Sigmoid colon (tissue), 7 donors: ENCODE measurements around the gene NRXN3. TPM values are rescaled to one million over a fixed set of nuclear protein-coding genes. Genes with fewer than 3 reads are reported as not detected.

Experiments
- DNase-seq: peaks from one replicate; pipeline ENCODE4 v3.0.0-alpha.2; 2019
- H3K27ac ChIP-seq, 4 donors: fragments of 200-600 bp; sonication (generic); one replicate each; pipeline ENCODE4 v1.5.1; 2016 to 2019; ENCODE audit warnings: mild to moderate bottlenecking in 1 of 4
- H3K27me3 ChIP-seq, 3 donors: fragments of 200-600 bp; sonication (generic); one replicate each; pipeline ENCODE4 v1.5.1; 2019; ENCODE audit warnings: mild to moderate bottlenecking in 1 of 3
- H3K36me3 ChIP-seq, 4 donors: fragments of 200-600 bp; sonication (generic); one replicate each; pipeline ENCODE4 v1.5.1; 2016 to 2019
- H3K4me1 ChIP-seq, 4 donors: fragments of 200-600 bp; sonication (generic); one replicate each; pipeline ENCODE4 v1.5.1; 2017 to 2019
- H3K4me3 ChIP-seq, 4 donors: fragments of 200-600 bp; sonication (generic); one replicate each; pipeline ENCODE4 v1.5.1; 2017 to 2019; ENCODE audit warnings: mild to moderate bottlenecking in 2 of 4, moderate library complexity in 1 of 4
- H3K9me3 ChIP-seq, 4 donors: fragments of 200-600 bp in 3 of 4; sonication (generic) in 3 of 4; one replicate each; pipeline versions ENCODE4 v1.5.1 to v1.6.1; 2013 to 2019
- CTCF ChIP-seq, 4 experiments: fragments of 450-650 bp in 3 of 4; fragments of 200-600 bp in 1 of 4; IDR thresholded peaks; one replicate each; pipeline ENCODE4 v1.5.1; 2016 to 2019; ENCODE audit warnings: antibody characterized with exemption in 4 of 4, mild to moderate bottlenecking in 3 of 4, moderate library complexity in 2 of 4
- EP300 ChIP-seq, 4 donors: sonication (generic); formaldehyde crosslinking; IDR thresholded peaks; one replicate each; pipeline ENCODE4 v1.6.1; 2017; ENCODE audit warnings: antibody characterized with exemption in 4 of 4
- POLR2A ChIP-seq, 2 donors: fragments of 450-650 bp; IDR thresholded peaks; one replicate each; pipeline ENCODE4 v1.6.1; 2016; ENCODE audit warnings: antibody characterized with exemption in 2 of 2, mild to moderate bottlenecking in 2 of 2, moderate library complexity in 2 of 2
- POLR2AphosphoS5 ChIP-seq, 4 donors: sonication (generic); formaldehyde crosslinking; IDR thresholded peaks; one replicate each; pipeline ENCODE4 v1.6.1; 2017; ENCODE audit warnings: antibody characterized with exemption in 4 of 4
- WGBS, 2 donors: extraction: QIAGEN DNeasy Blood & Tissue Kit; methylation state at CpG; one replicate each; pipeline ENCODE4 v1.1.7; 2013; 5-methylcytosine and 5-hydroxymethylcytosine counted together
- intact Hi-C: fragments of 100-400 bp; cut with DNase I; formaldehyde crosslinking; loops from one replicate; pipeline ENCODE4 v1.15.1; 2023
- polyA plus RNA-seq, 3 donors: library from polyadenylated mRNA; stranded (reverse); fragments of 200-250 nt; gene quantifications; one replicate each; pipeline ENCODE4 v1.2.3, GENCODE V29; 2013
- total RNA-seq, 4 donors: library from RNA; depleted of rRNA; stranded (reverse); fragments of >200 nt; gene quantifications; one replicate each; pipeline ENCODE4 v1.1.0, GENCODE V29; 2016
- donor health status: healthy with polysubstance abuse.
- donor health status: Bipolar disorder and iron deficiency.
- donor health status: healthy.

Gene NRXN3
- total and polyA plus RNA-seq, 7 donors, result 0.23 to 46.3 (median 23.2) TPM

DNA sequence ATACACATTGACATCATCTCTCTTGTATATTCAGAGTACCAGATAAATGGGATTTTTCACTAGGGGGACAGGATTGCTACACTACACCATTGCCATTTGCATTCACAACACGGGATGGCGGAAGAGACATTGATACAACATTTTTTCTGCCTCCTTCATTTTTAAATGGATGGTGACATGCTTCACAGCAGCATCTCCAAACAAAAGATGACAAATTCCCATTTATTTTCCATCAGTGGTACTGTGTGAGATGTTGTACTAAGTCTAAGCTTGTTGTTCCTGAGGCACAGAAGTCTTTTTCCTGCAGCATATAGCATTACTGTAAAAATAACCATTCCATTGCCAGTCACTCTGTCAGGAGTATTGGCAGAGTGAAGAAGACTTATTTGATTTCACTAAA, 912.7 kb downstream of the NRXN3 start:
- intact Hi-C loops, result no loop called here
- Histone ChIP-seq H3K4me1 (peaks cover 0 to 7% (median 1%) of the 10 kb centered on the region in 4 donors), H3K27me3 (no peaks in the 10 kb centered on the region), H3K36me3 (no peaks in the 10 kb centered on the region), H3K27ac (no peak overlapping the region), H3K9me3 (no peaks in the 10 kb centered on the region), H3K4me3 (no peak overlapping the region)
- WGBS, 2 donors, result 83 to 89% methylated on average over 2 of the region's 2 CpGs
- DNase-seq, result no peak
- no peak for TF ChIP-seq POLR2A (IDR thresholded peaks at IDR 0.05)
- TF ChIP-seq CTCF (IDR thresholded peaks at IDR 0.05), result no peak
- no peak for TF ChIP-seq POLR2AphosphoS5 (IDR thresholded peaks at IDR 0.05)
- TF ChIP-seq EP300 (IDR thresholded peaks at IDR 0.05), result no peak

DNA sequence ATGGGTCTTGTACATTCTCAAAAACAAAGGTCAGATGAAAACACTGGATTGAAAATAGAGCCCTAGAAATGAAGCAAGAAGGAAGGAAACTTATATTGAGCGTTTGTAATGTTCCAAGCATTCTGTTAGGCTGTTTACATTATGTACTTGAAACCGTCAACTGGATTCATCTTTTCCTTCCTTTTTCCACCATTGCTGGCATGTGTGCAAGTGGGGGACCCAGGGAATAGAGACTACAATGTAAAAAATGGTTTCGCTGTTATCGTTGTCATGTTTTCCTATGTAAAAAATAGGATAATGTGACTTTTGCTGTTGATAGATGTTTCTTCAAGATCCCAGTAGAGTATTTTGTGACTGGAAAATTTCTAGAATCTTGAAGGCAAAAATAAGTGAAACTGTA, 913.2 kb downstream of the NRXN3 start:
- no peak for TF ChIP-seq POLR2AphosphoS5 (IDR thresholded peaks at IDR 0.05)
- no peak for TF ChIP-seq CTCF (IDR thresholded peaks at IDR 0.05)
- no peak for TF ChIP-seq EP300 (IDR thresholded peaks at IDR 0.05)
- TF ChIP-seq POLR2A (IDR thresholded peaks at IDR 0.05), result no peak
- 50 to 69% methylated on average over 4 of the region's 4 CpGs for WGBS, 2 donors
- no peak for DNase-seq
- intact Hi-C loops, result no loop called here
- Histone ChIP-seq H3K4me1 (peaks cover 0 to 7% (median 2%) of the 10 kb centered on the region in 4 donors), H3K27me3 (no peaks in the 10 kb centered on the region), H3K36me3 (no peaks in the 10 kb centered on the region), H3K4me3 (no peak overlapping the region), H3K27ac (no peak overlapping the region), H3K9me3 (no peaks in the 10 kb centered on the region)

- no peak overlapping the region for H3K27ac ChIP-seq
- TF ChIP-seq CTCF (IDR thresholded peaks at IDR 0.05), result no peak
- no peak for TF ChIP-seq POLR2A (IDR thresholded peaks at IDR 0.05)
- no peak for TF ChIP-seq POLR2AphosphoS5 (IDR thresholded peaks at IDR 0.05)
- no peak for TF ChIP-seq EP300 (IDR thresholded peaks at IDR 0.05)
- intact Hi-C loops, result no loop called here
- no peaks in the 10 kb centered on the region for H3K9me3 ChIP-seq
- peaks cover 0 to 20% (median 12%) of the 10 kb centered on the region in 4 donors for H3K4me1 ChIP-seq
- no peak overlapping the region for H3K4me3 ChIP-seq
- WGBS, 2 donors, result 58 to 59% methylated on average over 4 of the region's 4 CpGs
- no peak for DNase-seq
- no peaks in the 10 kb centered on the region for H3K27me3 ChIP-seq
- no peaks in the 10 kb centered on the region for H3K36me3 ChIP-seq
Measured at GRCh38 chr14:79084861-79085260, 914.7 kb downstream of the NRXN3 start.

DNA sequence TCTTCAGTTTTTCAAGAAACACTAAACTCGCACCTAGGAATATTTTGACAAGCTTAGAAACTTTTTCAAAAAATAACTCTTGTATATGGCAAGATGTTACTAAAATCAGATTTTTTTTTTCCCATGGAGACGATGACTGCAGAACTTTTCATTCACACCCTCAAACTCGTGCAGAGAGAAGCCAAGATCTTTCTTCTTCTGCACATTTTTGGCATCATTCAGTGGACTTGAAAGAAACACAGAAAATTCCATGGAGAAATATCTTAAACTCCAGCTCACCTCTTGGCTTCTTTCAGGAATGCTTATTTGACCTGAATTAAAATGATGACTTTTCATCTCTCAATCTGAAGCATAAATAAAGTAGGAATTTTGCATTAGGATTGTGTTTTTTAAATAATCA, 919.4 kb downstream of the NRXN3 start:
- Histone ChIP-seq H3K4me3 (no peak overlapping the region), H3K36me3 (no peaks in the 10 kb centered on the region), H3K9me3 (no peaks in the 10 kb centered on the region), H3K4me1 (peaks cover 0 to 48% (median 33%) of the 10 kb centered on the region in 4 donors), H3K27ac (peak overlapping the region in 3 of 4 donors; percentile 32 to 77 (median 70)), H3K27me3 (no peaks in the 10 kb centered on the region)
- 77 to 80% methylated on average over 3 of the region's 3 CpGs for WGBS, 2 donors
- intact Hi-C loops, result no loop called here
- no peak for TF ChIP-seq POLR2AphosphoS5 (IDR thresholded peaks at IDR 0.05)
- TF ChIP-seq POLR2A (IDR thresholded peaks at IDR 0.05), result no peak
- TF ChIP-seq EP300 (IDR thresholded peaks at IDR 0.05), result no peak
- no peak for TF ChIP-seq CTCF (IDR thresholded peaks at IDR 0.05)
- no peak for DNase-seq

GRCh38 chr14:79090641-79091180, 920.5 kb downstream of the NRXN3 start:
- WGBS, 2 donors, result 58 to 80% methylated on average over 2 of the region's 2 CpGs
- Histone ChIP-seq H3K4me3 (no peak overlapping the region), H3K27me3 (no peaks in the 10 kb centered on the region), H3K9me3 (no peaks in the 10 kb centered on the region), H3K4me1 (peaks cover 0 to 48% (median 33%) of the 10 kb centered on the region in 4 donors), H3K36me3 (no peaks in the 10 kb centered on the region), H3K27ac (peak overlapping the region in 3 of 4 donors; percentile 32 to 77 (median 70))
- no peak for TF ChIP-seq CTCF (IDR thresholded peaks at IDR 0.05)
- TF ChIP-seq EP300 (IDR thresholded peaks at IDR 0.05), result peak in 1 of 4 donors; percentile 28
- TF ChIP-seq POLR2AphosphoS5 (IDR thresholded peaks at IDR 0.05), result peak in 1 of 4 donors; percentile 29
- DNase-seq, result no peak
- intact Hi-C loops, result no loop called here
